Activated T-helper 1 cell treated with anti-CD3 and anti-CD28 coated beads, Interleukin-2, amount 50 U/mL, for 16 hours (primary cell): ENCODE results near the gene UGT1A9.
"Not testable (repeated sequence)": the region's sequence is repeated elsewhere in the genome, so short reads cannot be mapped to it uniquely, and the experiment has no call there.

Experiments used
- DNase-seq, 2 donors: peaks; one replicate each; pipeline ENCODE4 v3.0.0-alpha.2; 2020; ENCODE audit warnings: low read depth in 1 of 2, low spot score in 1 of 2

The UGT1A9 gene

DNA sequence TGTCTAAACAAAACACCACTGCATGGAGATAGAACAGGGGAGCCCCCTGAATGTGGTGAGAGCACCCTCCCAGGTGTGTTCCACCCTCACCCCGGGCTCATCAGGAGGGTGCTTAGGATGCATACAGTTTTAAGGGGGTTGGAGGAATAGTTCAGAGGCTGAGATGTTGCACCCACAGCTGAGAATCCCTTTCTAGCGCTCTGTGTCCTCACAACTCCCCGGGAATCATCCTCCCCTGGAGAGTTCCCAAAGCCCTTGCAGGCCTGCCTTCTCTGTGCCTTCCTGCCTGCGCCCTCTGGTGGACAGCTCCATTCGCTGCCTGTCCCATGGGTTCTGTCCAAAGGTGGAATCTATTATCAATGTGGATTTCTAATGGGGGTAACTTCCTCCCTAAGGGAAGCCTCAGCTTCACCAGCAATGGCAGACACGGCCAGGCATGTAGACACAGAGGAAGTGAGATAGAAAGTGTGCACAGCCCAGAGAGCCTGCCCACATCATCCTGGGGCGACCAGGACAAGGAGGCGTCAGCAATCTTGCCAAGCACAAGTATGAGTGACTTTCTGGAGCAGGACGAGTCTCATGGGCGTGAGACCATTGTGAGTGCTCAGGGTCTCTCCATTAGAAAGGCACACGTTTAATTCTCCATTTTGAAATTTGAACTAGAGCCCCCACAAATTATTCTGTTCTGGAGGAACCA, 39.8 kb downstream of the UGT1A9 start:
- DNase-seq = peak; percentile 35 to 40

GRCh38 chr2:233712611-233713261, 41.0 kb downstream of the UGT1A9 start, which contains the start of gene UGT1A5:
Gene UGT1A5, plus strand, starts transcription at chr2:233712907. Its CDS starts 85 bp downstream, at chr2:233712992.
- DNase-seq = no peak

DNA sequence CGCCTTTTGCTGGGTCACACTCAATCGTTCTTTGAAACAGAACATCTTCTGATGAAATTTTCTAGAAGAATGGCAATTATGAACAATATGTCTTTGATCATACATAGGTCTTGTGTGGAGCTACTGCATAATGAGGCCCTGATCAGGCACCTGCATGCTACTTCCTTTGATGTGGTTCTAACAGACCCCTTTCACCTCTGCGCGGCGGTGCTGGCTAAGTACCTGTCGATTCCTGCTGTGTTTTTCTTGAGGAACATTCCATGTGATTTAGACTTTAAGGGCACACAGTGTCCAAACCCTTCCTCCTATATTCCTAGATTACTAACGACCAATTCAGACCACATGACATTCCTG, 41.5 kb downstream of the UGT1A9 start:
- DNase-seq = no peak

DNA sequence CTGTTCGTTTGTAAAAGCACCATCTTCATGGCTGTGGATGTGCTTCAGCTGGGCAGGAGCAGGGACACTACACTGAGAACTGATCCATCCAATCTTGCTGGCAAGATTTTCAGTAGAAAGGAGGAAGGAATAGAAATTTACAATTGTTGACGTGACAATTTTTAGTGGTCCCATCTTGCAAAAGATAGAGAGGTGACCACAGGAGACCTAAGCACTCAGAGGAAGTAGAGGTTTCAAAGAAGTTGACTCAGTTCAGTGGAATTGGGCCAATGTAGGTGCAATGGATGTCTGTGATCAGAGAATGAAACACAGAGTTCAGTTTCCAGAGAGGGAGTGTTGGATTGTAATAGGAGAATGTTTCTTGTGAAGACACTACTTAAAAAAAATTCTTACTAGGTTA, 42.4 kb downstream of the UGT1A9 start:
- no peak for DNase-seq

- DNase-seq = no peak
Observed at GRCh38 chr2:233718552-233718951, 46.9 kb downstream of the UGT1A9 start, which contains the start of gene UGT1A4. Gene UGT1A4, plus strand, starts transcription at chr2:233718736. Its CDS starts 85 bp downstream, at chr2:233718821.

- DNase-seq = no peak
Observed at GRCh38 chr2:233728723-233729301, 57.1 kb downstream of the UGT1A9 start, which contains the start of gene UGT1A3. Gene UGT1A3, plus strand, starts transcription at chr2:233729042. Its CDS starts 85 bp downstream, at chr2:233729127.

- not testable (repeated sequence) for DNase-seq
Observed at GRCh38 chr2:233736868-233737653, 65.4 kb downstream of the UGT1A9 start.

GRCh38 chr2:233740870-233741269, 69.2 kb downstream of the UGT1A9 start:
- DNase-seq = no peak

GRCh38 chr2:233743464-233744259, 72.0 kb downstream of the UGT1A9 start:
- no peak for DNase-seq

DNA sequence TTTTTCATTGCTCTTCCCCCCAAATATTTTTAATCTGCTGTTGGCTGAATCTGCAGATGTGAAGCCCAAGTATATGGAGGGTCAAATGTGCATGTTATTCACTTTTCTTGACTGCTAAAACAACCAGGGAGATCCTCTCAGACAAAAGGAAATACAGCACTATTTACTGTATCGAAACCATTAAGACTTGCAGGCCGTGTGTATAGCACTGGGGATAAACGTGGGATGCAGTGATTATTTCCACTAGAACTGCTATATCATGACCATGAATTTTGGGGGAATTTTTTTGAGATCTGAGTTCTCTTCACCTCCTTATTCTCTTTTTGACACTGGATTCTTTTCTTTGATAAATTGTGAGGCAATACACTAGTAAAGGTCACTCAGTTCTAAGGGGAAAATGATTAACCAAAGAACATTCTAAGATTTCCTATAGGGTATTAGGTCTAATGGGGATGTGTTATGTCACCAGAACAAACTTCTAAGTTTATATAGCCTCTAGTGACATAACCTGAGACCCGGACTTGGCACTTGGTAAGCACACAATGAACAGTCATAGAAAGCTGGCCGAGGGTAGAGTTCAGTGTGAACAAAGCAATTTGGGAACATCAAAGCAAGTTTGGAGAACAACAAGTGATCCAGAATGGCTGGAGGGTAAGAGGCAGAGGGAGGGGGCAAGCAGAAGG, 73.5 kb downstream of the UGT1A9 start:
- no peak for DNase-seq

DNA sequence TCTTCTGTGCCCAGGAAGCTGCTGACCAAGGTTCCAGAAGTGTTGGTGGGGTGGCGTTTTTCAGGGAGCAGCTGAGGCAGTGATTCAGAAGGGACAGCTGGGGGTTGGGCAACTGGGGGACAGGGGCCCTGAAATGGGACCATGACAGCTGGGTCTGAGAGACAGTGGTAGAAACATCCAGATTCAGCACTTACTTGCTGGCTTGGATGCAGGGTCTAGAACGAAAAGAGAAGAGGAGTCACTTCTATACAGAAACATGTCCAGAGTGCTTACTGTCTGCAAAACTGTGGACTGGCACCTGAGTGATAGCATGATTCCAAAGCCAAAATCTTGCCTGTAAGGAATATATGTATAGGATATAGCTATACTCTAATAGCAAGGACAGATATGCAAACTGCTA, 74.1 kb downstream of the UGT1A9 start:
- DNase-seq = not testable (repeated sequence)

GRCh38 chr2:233746475-233747282, 75.0 kb downstream of the UGT1A9 start:
- no peak for DNase-seq

DNA sequence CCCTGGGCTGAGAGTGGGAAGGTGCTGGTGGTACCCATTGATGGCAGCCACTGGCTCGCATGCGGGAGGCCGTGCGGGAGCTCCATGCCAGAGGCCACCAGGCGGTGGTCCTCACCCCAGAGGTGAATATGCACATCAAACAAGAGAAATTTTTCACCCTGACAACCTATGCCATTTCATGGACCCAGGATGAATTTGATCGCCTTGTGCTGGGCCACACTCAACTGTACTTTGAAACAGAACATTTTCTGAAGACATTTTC, 75.5 kb downstream of the UGT1A9 start:
- no peak for DNase-seq

DNA sequence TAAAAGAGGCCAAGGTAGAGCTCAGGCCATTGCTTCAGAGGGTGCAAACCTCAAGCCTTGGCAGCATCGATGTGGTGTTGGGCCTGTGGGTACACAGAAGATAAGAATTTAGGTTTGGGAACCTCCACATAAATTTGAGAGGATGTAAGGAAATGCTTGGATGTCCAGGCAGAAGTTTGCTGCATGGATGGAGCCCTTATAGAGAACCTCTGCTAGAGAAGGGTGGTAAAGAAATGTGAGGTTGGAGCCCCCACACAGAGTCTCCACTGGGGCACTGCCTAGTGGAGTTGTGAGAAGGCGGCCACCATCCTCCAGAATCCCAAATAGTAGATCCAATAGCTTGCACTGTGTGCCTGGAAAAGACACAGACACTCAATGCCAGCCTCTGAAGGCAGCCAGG, 79.0 kb downstream of the UGT1A9 start:
- DNase-seq = not testable (repeated sequence)

DNA sequence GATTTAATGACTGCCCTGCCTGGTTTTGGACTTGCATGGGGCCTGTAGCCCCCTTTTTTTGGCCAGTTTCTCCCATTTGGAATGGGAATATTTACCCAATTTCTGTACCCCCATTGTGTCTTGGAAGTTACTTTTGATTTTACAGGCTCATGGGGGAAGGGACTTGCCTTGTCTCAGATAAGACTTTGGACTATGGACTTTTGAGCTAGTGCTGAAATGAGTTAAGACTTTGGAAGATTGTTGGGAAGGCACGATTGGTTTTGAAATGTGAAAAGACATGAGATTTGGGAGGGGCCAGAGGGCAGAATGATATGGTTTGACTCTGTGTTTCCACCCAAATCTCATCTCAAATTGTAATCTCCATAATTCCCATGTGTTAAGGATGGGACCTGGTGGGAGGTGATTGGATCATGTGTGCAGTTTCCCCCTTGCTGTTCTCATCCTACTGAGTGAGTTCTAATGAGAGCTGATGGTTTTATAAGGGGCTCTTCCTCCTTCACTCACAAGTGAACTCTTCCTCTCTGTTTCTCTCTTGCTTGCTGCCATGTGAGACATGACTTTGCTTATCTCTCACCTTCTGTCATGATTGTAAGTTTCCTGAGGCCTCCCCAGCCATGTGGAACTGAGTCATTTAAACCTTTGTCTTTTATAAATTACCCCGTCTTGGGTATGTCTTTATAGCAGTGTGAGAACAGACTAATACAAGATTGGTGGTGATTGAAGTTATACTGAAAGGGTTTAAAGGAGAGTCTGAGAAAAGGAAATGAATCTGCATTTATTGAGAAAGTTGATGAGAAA, 79.7 kb downstream of the UGT1A9 start:
- DNase-seq = not testable (repeated sequence)

- DNase-seq = no peak
Observed at GRCh38 chr2:233754872-233755611, 83.3 kb downstream of the UGT1A9 start.

DNA sequence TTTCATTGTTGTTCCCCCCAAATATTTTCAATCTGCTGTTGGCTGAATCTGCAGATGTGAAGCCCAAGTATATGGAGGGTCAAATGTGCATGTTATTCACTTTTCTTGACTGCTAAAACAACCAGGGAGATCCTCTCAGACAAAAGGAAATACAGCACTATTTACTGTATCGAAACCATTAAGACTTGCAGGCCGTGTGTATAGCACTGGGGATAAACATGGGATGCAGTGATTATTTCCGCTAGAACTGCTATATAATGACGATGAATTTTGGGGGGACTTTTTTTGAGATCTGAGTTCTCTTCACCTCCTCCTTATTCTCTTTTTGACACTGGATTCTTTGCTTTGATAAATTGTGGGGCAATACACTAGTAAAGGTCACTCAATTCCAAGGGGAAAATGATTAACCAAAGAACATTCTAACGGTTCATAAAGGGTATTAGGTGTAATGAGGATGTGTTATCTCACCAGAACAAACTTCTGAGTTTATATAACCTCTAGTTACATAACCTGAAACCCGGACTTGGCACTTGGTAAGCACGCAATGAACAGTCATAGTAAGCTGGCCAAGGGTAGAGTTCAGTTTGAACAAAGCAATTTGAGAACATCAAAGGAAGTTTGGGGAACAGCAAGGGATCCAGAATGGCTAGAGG, 84.9 kb downstream of the UGT1A9 start:
- no peak for DNase-seq
